IPS DF 6.9 (cell line): Measurements from ENCODE around the gene GSK3B.

Experiments
- DNase-seq: peaks from one replicate; pipeline ENCODE4 v3.0.0-alpha.2; 2013; ENCODE audit warnings: low read depth, low spot score
- H3K27ac ChIP-seq: one replicate; pipeline ENCODE4 v1.5.1; 2013; ENCODE audit warnings: low read length, control low read depth
- H3K27me3 ChIP-seq: 2 replicates; pipeline ENCODE4 v1.6.1; 2013; ENCODE audit warnings: mild to moderate bottlenecking, low read length; ENCODE audit not compliant: control insufficient read depth, insufficient read depth
- H3K36me3 ChIP-seq: 2 replicates; pipeline ENCODE4 v1.6.1; 2013; ENCODE audit warnings: low read length; ENCODE audit not compliant: control insufficient read depth, insufficient read depth
- H3K4me1 ChIP-seq: 2 replicates; pipeline ENCODE4 v1.6.1; 2013; ENCODE audit warnings: low read length; ENCODE audit not compliant: control insufficient read depth, insufficient read depth
- H3K4me3 ChIP-seq: 2 replicates; pipeline ENCODE4 v1.5.1; 2013; ENCODE audit warnings: mild to moderate bottlenecking, low read length
- H3K9me3 ChIP-seq: 2 replicates; pipeline ENCODE4 v1.6.1; 2013; ENCODE audit warnings: low read length, inconsistent platforms; ENCODE audit not compliant: control insufficient read depth, insufficient read depth
- WGBS: extraction: QIAGEN DNeasy Blood & Tissue Kit; methylation state at CpG from one replicate; pipeline ENCODE4 v1.1.7; 2013; ENCODE audit warnings: mixed read lengths, missing lambda C conversion rate; ENCODE audit not compliant: insufficient read length, insufficient coverage; 5-methylcytosine and 5-hydroxymethylcytosine counted together

GSK3B gene

DNA sequence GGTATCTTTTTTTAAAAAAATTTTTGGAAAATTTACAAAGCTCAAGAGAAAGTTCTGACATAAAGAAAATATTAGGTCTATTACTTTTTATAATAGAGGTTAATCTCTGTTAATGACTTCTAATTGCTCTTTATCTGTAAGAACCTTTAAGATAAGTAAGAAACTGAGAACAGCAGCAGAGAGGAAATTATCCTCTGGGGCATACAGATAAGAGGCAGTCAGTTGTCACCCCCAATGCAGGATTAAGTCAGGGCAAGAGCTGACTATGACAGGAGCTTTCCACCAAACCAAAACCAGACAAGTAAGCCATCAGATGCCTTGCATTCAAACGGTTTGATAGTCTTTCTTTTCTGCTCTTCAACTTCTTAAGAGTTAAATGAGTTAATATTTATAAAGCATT is 149.0 kb downstream of the GSK3B start:
- Histone ChIP-seq H3K27ac (no peak overlapping the region), H3K4me1 (no peaks in the 10 kb centered on the region), H3K4me3 (no peak overlapping the region), H3K9me3 (no peaks in the 10 kb centered on the region), H3K27me3 (no peaks in the 10 kb centered on the region), H3K36me3 (no peaks in the 10 kb centered on the region)
- no CpG with 5 or more reads among the region's 1 CpG for WGBS
- no peak for DNase-seq

DNA sequence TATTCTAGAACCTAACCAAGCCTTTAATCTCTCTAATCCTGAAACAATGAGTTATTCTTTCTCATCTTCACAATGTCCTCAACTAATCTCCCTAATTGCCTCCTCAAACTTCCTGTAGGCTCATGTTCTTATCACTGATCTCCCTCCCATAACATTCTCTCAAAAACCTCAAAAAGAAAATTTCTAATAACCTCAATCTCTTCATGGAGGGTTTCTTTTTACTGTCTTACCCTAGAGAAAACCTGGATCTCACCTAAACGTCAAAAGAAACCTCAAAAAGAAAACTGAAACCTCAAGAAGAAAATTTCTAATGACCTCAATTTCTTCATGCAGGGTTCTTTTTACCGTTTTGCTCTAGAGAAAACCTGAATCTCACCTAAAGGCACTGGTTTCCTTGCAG is 150.2 kb downstream of the GSK3B start:
- Histone ChIP-seq H3K27ac (no peak overlapping the region), H3K9me3 (no peaks in the 10 kb centered on the region), H3K27me3 (no peaks in the 10 kb centered on the region), H3K36me3 (no peaks in the 10 kb centered on the region), H3K4me1 (no peaks in the 10 kb centered on the region), H3K4me3 (no peak overlapping the region)
- DNase-seq, result no peak
- no CpG with 5 or more reads among the region's 2 CpGs for whole genome bisulfite sequencing

DNA sequence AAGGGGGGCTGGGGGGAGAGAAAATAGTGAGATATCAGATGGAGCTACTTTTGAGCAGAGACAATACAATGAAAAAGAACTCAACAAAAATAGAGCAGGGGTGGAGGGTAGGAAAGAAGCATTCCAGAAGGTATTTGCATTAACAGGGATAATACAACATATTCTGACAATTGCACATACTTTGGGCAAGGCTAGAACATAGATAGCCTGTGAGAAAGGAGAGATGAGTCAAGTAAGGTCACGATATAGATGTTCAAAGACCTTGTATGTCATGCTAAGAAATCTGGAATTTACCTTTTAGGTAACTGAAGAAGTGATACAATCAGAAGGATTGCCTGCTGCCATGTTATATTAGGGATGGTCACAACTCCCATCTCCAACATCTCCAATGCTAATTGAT is 155.2 kb downstream of the GSK3B start:
- Histone ChIP-seq H3K27me3 (no peaks in the 10 kb centered on the region), H3K4me1 (no peaks in the 10 kb centered on the region), H3K4me3 (no peak overlapping the region), H3K9me3 (no peaks in the 10 kb centered on the region), H3K27ac (no peak overlapping the region), H3K36me3 (no peaks in the 10 kb centered on the region)
- WGBS, result no CpG with 5 or more reads among the region's 1 CpG
- no peak for DNase-seq

DNA sequence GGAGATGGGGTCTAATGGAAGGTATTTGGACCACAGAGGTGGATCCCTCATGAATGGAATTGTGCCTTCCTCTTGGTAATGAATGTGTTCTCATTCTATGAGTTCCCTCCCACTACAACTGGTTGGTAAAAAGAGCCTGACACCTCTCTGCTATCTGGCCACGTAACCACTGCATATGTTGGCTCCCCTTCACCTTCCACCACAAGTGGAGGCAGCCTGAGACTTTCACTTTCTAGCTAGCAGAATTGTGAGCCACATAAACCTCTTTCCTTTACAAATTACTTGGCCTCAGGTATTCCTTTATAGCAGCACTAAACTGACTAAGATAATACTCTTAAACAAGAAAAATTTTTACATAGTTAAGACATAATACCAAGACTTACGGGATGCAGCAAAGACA is 157.0 kb downstream of the GSK3B start:
- no peak overlapping the region for H3K4me3 ChIP-seq
- no peak for DNase-seq
- no peaks in the 10 kb centered on the region for H3K9me3 ChIP-seq
- no peaks in the 10 kb centered on the region for H3K27me3 ChIP-seq
- H3K27ac ChIP-seq, result no peak overlapping the region
- H3K36me3 ChIP-seq, result no peaks in the 10 kb centered on the region
- no CpG with 5 or more reads among the region's 2 CpGs for WGBS
- no peaks in the 10 kb centered on the region for H3K4me1 ChIP-seq

DNA sequence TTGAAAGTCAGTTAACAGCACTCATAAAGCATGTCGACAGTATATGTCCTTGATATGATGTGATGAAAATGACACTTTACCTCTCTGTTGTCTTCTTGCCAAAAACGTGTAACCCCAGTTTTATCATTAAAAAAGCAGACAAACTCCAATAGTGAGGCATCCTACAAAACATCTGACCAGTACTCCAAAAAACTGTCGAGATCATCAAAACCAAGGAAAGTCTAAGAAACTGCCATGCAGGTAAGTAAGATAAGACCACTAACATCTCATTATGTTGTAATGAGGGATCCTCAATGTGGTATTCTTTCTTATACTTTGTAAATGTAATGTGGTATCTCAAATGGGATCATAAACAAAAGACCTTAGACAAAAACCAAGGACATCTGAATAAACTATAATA is 160.0 kb downstream of the GSK3B start:
- no peaks in the 10 kb centered on the region for H3K27me3 ChIP-seq
- DNase-seq, result no peak
- WGBS, result no CpG with 5 or more reads among the region's 3 CpGs
- no peaks in the 10 kb centered on the region for H3K9me3 ChIP-seq
- H3K36me3 ChIP-seq, result no peaks in the 10 kb centered on the region
- H3K27ac ChIP-seq, result no peak overlapping the region
- no peak overlapping the region for H3K4me3 ChIP-seq
- H3K4me1 ChIP-seq, result no peaks in the 10 kb centered on the region

DNA sequence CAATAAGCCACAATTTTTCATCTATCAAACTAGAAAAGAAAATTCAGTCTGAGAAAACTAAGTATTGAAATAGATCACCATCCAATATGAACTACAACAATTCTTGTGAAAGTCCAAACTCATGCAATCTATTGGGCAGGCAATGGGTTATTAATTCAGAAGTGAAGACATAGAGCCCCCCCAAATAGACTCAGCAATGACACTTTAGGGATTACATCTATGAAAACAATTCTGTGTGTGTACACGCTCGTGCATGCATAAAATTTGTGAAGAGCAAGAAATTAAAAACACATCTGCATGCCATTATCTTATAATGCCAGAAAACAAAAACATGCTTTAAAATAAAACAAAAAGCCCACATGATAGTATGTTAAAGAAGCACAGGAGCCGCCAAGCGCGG is 161.0 kb downstream of the GSK3B start:
- Histone ChIP-seq H3K27ac (no peak overlapping the region), H3K9me3 (no peaks in the 10 kb centered on the region), H3K4me3 (no peak overlapping the region), H3K4me1 (no peaks in the 10 kb centered on the region), H3K27me3 (no peaks in the 10 kb centered on the region), H3K36me3 (no peaks in the 10 kb centered on the region)
- DNase-seq, result no peak
- no CpG with 5 or more reads among the region's 5 CpGs for WGBS

DNA sequence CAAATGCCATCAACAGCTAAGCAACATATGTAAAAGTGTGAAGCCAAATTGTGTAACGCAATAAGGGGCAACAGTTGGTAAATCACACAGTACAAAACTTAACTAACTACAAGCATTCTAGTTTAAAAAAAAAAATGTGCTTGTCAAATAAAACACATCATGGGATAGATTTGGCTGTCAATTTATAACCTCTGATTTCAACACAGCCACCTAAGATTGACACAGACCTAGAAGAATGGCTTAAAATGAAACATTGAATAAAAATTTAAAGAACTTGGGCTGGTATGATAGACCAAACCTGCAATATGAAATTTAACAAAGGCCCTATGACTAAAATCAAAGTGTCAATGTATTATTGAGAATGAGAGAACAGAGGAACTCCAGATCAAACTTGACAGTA is 164.0 kb downstream of the GSK3B start:
- Histone ChIP-seq H3K36me3 (no peaks in the 10 kb centered on the region), H3K9me3 (no peaks in the 10 kb centered on the region), H3K27me3 (no peaks in the 10 kb centered on the region), H3K27ac (no peak overlapping the region), H3K4me3 (no peak overlapping the region), H3K4me1 (no peaks in the 10 kb centered on the region)
- DNase-seq, result no peak
- WGBS, result no CpG with 5 or more reads among the region's 1 CpG

DNA sequence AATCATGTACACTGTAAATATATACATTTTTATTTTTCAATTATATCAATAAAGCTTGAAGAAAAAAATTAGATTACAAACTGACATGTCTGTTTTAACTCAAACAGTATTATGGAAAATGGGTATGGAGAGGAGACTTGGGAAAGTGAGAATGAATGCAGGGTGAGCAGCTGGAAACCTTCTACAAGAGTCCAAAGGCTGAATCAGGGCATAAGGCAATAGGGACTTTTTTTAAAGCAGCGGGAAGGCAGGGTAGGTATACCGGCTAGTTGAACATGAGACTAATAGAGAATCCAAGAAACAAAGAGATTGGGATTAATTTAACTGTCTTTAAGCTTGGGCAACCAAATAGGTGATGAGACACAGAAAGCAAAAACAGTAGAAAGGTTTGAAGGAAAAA is 167.1 kb downstream of the GSK3B start:
- no peaks in the 10 kb centered on the region for H3K4me1 ChIP-seq
- WGBS, result no CpG with 5 or more reads among the region's 2 CpGs

DNA sequence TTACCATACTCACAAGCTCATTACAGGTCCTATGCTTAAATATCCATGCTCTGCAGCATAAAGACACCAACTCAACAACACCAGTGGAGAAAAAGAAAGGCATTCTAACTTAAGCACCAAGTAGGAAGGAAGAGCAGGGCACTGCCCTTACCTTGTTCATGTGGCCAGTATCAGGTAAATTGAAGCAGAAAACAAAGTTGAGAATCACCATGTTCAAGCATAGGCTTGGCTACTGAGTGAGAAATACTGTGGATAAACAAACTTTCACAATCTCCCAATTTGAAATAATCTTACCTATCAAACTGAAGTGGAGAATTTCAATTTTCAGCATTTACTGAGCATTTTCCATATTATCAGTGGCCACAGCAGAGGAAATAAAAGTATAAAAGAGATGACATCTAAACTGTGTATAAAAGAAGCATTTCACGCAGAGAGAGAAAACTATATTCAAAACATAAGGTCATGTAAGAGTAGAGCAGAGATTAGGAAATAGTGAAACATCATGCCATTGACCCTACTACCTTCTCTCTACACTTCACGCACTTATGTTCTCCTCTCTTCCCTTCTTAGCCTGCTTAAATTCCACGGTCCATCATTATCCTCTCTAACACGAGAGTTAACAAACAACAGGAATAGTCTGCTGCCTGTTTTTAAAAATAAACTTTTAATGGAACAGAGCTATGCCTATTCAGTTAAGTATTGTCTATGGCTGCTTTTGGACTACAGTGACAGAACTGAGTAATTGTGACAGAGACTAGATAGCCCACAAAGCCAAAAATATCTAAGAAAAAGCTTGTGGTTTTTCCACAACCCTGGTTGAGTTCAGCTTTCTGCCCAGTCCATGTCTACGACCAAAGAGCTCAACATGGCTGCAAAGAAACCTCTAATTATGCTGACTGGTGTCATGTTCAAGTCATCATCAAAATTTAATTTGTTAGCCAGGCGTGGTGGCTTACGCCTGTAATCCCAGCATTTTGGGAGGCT is 169.8 kb downstream of the GSK3B start:
- Histone ChIP-seq H3K36me3 (no peaks in the 10 kb centered on the region), H3K4me1 (no peaks in the 10 kb centered on the region), H3K4me3 (no peak overlapping the region), H3K9me3 (no peaks in the 10 kb centered on the region), H3K27me3 (no peaks in the 10 kb centered on the region), H3K27ac (no peak overlapping the region)
- no CpG with 5 or more reads among the region's 7 CpGs for WGBS
- DNase-seq, result no peak

More for the DNA sequence above, 167.1 kb downstream of the GSK3B start:
- Histone ChIP-seq H3K27ac (no peak overlapping the region), H3K9me3 (no peaks in the 10 kb centered on the region), H3K27me3 (no peaks in the 10 kb centered on the region), H3K4me3 (no peak overlapping the region), H3K36me3 (no peaks in the 10 kb centered on the region)
- no peak for DNase-seq

DNA sequence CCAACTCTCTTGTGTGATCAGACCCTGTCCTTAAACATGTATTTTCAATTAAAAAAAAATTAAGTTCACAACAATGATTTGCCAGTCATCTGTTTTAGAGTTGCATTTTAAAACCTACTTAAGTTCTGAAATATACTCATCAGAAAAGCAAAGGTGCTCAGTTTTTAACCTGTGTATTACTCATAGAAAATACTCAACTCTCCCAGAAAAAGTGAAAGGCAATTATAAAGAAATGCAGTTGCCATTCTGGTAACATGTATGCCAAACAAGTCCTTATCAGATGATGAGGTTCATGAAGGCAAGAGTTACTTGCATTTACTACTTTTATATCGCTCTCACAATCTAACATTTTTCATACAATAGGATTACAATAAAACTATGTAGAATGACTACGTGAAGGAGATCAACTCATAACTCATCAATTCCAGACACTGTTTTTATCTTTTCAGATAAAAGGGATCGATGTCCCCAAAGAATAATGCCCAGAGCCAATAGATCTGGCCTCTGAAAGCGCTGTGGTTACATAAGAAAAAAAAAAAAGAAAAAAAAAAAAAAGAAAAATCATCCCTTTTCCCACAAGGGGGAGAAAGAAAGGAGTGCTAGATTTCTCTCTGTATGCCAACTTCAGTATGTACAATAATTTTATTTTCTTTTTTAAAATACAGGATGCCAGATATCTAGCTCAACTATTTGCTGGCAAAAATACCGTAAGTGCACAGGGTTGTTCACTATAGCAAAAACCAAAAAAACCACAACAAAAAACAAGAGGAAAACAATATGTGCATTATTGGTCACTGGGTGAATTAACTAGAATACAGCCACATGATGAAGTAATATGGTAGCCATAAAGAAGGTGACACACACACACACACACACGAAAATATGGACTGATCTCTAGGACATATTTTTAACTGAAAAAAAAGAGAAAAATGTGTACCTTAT is 175.0 kb downstream of the GSK3B start:
- no peak overlapping the region for H3K27ac ChIP-seq
- no peak overlapping the region for H3K4me3 ChIP-seq
- H3K36me3 ChIP-seq, result no peaks in the 10 kb centered on the region
- DNase-seq, result no peak
- H3K9me3 ChIP-seq, result no peaks in the 10 kb centered on the region
- no CpG with 5 or more reads among the region's 6 CpGs for WGBS
- no peaks in the 10 kb centered on the region for H3K4me1 ChIP-seq
- H3K27me3 ChIP-seq, result no peaks in the 10 kb centered on the region
